Measurements from ENCODE around the gene CLTA. TPM values are rescaled to one million over a fixed set of nuclear protein-coding genes. Genes with fewer than 3 reads are reported as not detected.
"Not testable (repeated sequence)": the region's sequence is repeated elsewhere in the genome, so short reads cannot be mapped to it uniquely, and the experiment has no call there.

Gene CLTA
- total RNA-seq, 4 donors from 2014 or later: 128 to 148 (median 130) TPM

DNA sequence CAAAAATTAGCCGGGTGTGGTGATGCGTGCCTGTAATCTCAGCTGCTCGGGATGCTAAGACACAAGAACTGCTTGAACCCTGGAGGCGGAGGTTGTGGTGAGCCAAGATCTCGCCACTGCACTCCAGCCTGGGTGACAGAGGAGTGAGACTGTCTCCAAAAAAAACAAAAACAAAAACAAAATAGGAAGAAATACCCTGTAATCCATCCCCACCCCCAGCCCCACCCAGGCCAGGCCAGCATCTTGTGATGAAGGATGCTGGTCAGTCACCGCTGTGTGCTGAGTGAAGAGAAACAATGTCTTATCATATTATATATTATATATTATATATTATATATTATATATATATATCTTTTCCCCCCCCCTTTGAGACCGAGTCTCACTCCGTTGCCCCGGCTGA, 37.0 kb upstream of the CLTA start:
- 72% methylated on average over 9 of the region's 9 CpGs for WGBS
- peak overlapping the region; percentile 64 for H3K27ac ChIP-seq
- no peaks in the 10 kb centered on the region for H3K36me3 ChIP-seq
- no peak for DNase-seq (ENCODE audit: low spot score in 2 of 2)
- TF ChIP-seq, protein P1, sequence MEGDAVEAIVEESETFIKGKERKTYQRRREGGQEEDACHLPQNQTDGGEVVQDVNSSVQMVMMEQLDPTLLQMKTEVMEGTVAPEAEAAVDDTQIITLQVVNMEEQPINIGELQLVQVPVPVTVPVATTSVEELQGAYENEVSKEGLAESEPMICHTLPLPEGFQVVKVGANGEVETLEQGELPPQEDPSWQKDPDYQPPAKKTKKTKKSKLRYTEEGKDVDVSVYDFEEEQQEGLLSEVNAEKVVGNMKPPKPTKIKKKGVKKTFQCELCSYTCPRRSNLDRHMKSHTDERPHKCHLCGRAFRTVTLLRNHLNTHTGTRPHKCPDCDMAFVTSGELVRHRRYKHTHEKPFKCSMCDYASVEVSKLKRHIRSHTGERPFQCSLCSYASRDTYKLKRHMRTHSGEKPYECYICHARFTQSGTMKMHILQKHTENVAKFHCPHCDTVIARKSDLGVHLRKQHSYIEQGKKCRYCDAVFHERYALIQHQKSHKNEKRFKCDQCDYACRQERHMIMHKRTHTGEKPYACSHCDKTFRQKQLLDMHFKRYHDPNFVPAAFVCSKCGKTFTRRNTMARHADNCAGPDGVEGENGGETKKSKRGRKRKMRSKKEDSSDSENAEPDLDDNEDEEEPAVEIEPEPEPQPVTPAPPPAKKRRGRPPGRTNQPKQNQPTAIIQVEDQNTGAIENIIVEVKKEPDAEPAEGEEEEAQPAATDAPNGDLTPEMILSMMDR (IDR thresholded peaks at IDR 0.05): no peak
- no peaks in the 10 kb centered on the region for H3K27me3 ChIP-seq
- no peak overlapping the region for H3K4me3 ChIP-seq
- H3K4me1 ChIP-seq: peaks cover 35% of the 10 kb centered on the region
- H3K9me3 ChIP-seq: no peaks in the 10 kb centered on the region

DNA sequence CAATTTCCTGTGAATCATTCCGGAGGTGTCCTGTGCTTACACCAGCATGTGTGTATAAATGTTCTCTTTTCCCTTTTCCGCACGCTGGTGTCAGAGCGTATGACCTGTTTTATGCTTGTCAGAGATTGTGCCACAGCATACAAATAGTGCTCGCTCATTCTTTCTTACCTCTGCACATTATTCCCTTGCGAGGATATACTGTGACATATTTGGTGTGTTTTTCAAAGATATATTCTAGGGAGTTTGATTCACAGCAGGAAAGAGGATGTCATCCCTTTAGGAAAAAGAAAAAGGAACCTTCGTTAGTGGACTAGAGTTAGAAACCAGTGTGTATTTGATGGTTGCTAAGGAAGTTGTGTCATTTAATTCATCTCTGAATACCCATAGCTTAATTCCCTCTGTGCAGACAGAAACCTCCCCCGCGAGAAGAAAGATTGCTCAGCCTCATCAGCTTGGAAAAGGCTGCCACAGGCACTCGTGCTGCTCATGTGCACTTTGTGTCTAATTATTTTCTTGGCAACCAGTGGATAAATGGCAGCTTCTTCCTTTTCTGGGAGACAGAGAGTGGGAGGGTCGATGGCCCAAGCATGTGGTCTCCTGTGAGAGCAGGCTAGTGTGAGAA, 36.3 kb upstream of the CLTA start:
- H3K36me3 ChIP-seq: no peaks in the 10 kb centered on the region
- no peak overlapping the region for H3K4me3 ChIP-seq
- TF ChIP-seq POLR2AphosphoS5 (IDR thresholded peaks at IDR 0.05): no peak
- peak; percentile 44 for TF ChIP-seq EP300 (IDR thresholded peaks at IDR 0.05)
- TF ChIP-seq, protein P1 (IDR thresholded peaks at IDR 0.05): no peak
- no peaks in the 10 kb centered on the region for H3K9me3 ChIP-seq
- 30% methylated on average over 11 of the region's 11 CpGs for WGBS
- peak in 1 of 2 donors; percentile 80 for DNase-seq (ENCODE audit: low spot score in 2 of 2)
- peak overlapping the region; percentile 64 for H3K27ac ChIP-seq
- peaks cover 32% of the 10 kb centered on the region for H3K4me1 ChIP-seq
- H3K27me3 ChIP-seq: no peaks in the 10 kb centered on the region

DNA sequence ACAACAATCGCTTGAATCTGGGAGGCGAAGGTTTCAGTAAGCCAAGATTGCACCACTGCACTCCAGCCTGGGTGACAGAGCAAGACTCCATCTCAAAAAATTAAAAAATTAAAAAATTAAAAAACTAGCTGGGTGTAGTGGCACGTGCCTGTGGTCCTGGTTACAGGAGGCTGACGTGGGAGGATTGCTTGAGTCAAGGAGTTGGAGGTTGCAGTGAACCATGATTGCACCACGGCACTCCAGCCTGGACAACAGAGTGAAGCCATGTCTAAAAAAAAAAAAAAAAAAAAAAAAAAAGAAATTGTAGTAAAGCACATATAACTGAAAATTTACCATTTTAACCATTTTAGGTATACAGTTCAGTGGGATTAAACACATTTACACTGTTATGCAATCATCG, 34.6 kb upstream of the CLTA start:
- no peak overlapping the region for H3K4me3 ChIP-seq
- no peaks in the 10 kb centered on the region for H3K9me3 ChIP-seq
- no peaks in the 10 kb centered on the region for H3K27me3 ChIP-seq
- TF ChIP-seq POLR2A (IDR thresholded peaks at IDR 0.05): no peak
- TF ChIP-seq, protein P1 (IDR thresholded peaks at IDR 0.05): no peak
- TF ChIP-seq POLR2AphosphoS5 (IDR thresholded peaks at IDR 0.05): no peak
- TF ChIP-seq EP300 (IDR thresholded peaks at IDR 0.05): no peak
- H3K36me3 ChIP-seq: no peaks in the 10 kb centered on the region
- H3K4me1 ChIP-seq: peaks cover 30% of the 10 kb centered on the region
- WGBS: 97% methylated on average over 6 of the region's 6 CpGs
- H3K27ac ChIP-seq: no peak overlapping the region
- no peak for DNase-seq (ENCODE audit: low spot score in 2 of 2)

DNA sequence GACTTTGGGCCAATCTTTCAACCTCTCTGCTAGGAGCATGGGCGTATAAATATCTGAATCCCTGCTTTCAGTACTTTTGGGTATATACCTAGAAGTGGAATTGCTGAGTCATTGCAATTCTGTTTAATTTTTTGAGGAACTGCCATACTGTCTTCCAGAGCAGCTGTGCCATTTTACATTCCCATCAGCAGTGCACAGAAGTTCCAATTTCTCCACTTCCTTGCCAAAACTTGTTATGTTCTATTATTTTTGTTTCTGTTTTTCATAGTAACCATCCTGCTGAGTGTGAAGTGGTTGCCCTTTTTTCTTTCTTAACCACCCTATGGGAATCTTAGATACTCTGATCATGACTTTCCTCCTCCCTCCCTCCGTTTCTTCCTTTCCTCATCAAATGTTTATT, 32.6 kb upstream of the CLTA start:
- TF ChIP-seq EP300 (IDR thresholded peaks at IDR 0.05) (no peak), POLR2A (IDR thresholded peaks at IDR 0.05) (no peak), POLR2AphosphoS5 (IDR thresholded peaks at IDR 0.05) (no peak)
- TF ChIP-seq, protein P1 (IDR thresholded peaks at IDR 0.05): no peak
- no peaks in the 10 kb centered on the region for H3K27me3 ChIP-seq
- DNase-seq (ENCODE audit: low spot score in 2 of 2): no peak
- peaks cover 23% of the 10 kb centered on the region for H3K4me1 ChIP-seq
- no peaks in the 10 kb centered on the region for H3K36me3 ChIP-seq
- H3K4me3 ChIP-seq: no peak overlapping the region
- peak overlapping the region; percentile 65 for H3K27ac ChIP-seq
- WGBS: 62% methylated on average over 2 of the region's 2 CpGs
- H3K9me3 ChIP-seq: no peaks in the 10 kb centered on the region

DNA sequence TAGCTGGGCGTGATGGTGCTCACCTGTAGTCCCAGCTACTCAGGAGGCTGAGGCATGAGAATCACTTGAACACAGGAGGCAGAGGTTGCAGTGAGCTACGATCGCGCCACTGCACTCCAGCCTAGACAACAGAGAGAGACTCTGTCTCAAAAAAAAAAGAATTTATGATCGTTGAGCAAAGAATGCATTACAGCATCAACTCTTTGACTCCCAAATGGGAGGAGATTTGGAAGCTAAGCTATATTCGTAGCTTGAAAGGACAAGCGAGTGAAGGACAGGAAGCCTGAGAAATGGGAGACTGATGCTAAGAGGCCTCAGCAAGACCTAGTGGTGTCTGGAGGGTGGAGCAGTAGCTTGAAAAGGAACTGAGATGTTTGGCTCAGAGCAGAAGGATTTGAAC, 31.8 kb upstream of the CLTA start:
- Histone ChIP-seq H3K4me3 (no peak overlapping the region), H3K27me3 (no peaks in the 10 kb centered on the region), H3K27ac (peak overlapping the region; percentile 65), H3K9me3 (no peaks in the 10 kb centered on the region), H3K4me1 (peaks cover 27% of the 10 kb centered on the region), H3K36me3 (no peaks in the 10 kb centered on the region)
- 74% methylated on average over 7 of the region's 7 CpGs for WGBS
- DNase-seq (ENCODE audit: low spot score in 2 of 2): no peak
- TF ChIP-seq POLR2AphosphoS5 (IDR thresholded peaks at IDR 0.05) (no peak), POLR2A (IDR thresholded peaks at IDR 0.05) (no peak), EP300 (IDR thresholded peaks at IDR 0.05) (no peak)
- TF ChIP-seq, protein P1 (IDR thresholded peaks at IDR 0.05): no peak

DNA sequence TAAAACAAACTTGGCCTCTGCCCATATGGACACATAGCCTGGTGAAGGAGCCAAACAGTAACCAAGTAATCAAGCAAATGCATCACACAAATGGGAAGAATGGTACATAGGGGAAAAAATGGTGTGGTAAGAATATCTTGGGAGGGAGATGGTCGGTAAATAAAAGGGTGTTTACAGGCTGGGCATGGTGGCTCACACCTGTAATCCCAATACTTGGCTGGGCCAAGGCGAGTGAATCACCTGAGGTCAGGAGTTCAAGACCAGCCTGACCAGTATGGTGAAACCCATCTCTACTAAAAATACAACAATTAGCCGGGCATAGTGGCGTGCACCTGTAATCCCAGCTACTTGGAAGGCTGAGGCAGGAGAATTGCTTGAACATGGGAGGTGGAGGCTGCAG, 31.2 kb upstream of the CLTA start:
- not testable (repeated sequence) for DNase-seq (ENCODE audit: low spot score in 2 of 2); H3K36me3 ChIP-seq; H3K27me3 ChIP-seq; H3K4me3 ChIP-seq; H3K9me3 ChIP-seq
- Histone ChIP-seq H3K27ac (peak overlapping the region; percentile 65), H3K4me1 (peaks cover 31% of the 10 kb centered on the region)
- WGBS: 95% methylated on average over 4 of the region's 4 CpGs

DNA sequence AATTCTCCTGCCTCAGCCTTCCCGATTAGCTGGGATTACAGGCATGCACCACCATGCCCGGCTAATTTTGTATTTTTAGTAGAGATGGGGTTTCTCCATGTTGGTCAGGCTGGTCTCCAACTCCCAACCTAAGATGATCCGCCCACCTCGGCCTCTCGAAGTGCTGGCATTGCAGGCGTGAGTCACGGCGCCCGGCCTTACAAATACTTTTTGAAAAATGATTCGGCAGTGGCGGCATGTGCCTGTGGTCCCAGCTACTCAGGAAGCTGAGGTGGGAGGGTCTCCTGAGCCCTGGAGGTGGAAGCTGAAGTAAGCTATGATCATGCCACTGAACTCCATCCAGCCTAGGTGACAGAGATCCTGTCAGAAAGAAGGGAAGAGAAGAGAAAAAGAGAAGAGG, 30.6 kb upstream of the CLTA start:
- not testable (repeated sequence) for H3K9me3 ChIP-seq; H3K27me3 ChIP-seq; H3K27ac ChIP-seq; H3K4me3 ChIP-seq; DNase-seq (ENCODE audit: low spot score in 2 of 2); H3K36me3 ChIP-seq
- 85% methylated on average over 11 of the region's 11 CpGs for WGBS
- H3K4me1 ChIP-seq: peaks cover 30% of the 10 kb centered on the region
